Activated CD4-positive, alpha-beta T cell treated with anti-CD3 and anti-CD28 coated beads, Interleukin-2, amount 10 ng/mL, durations not matched to agents 7 days and 5 days (primary cell): ENCODE results near the gene HLF. TPM values are rescaled to one million over a fixed set of nuclear protein-coding genes. Genes with fewer than 3 reads are reported as not detected.

Source experiments
- CTCF ChIA-PET: fragments of 350-600 bp; sonication (Branson Sonifier 250); formaldehyde crosslinking; loops from one replicate; lab custom pipeline; 2021; ENCODE audit warnings: antibody characterized with exemption; lab: Charles Lee
- POLR2A ChIA-PET: fragments of 350-600 bp; sonication (Branson Sonifier 250); formaldehyde crosslinking; loops from one replicate; lab custom pipeline; 2021; ENCODE audit warnings: antibody characterized with exemption; lab: Charles Lee
- DNase-seq: peaks from one replicate; pipeline ENCODE4 v3.0.0-alpha.2; 2020
- H3K27ac Mint-ChIP-seq: one replicate; pipeline ENCODE4 v1.8.0; 2021; ENCODE audit warnings: mild to moderate bottlenecking, moderate library complexity, mixed read lengths
- H3K27me3 Mint-ChIP-seq: one replicate; pipeline ENCODE4 v1.8.0; 2021; ENCODE audit warnings: mixed read lengths
- H3K36me3 Mint-ChIP-seq: one replicate; pipeline ENCODE4 v1.8.0; 2021; ENCODE audit warnings: low read depth, mixed read lengths
- H3K4me1 Mint-ChIP-seq: one replicate; pipeline ENCODE4 v1.8.0; 2021; ENCODE audit warnings: mixed read lengths
- H3K4me3 Mint-ChIP-seq: one replicate; pipeline ENCODE4 v1.8.0; 2021; ENCODE audit warnings: mild to moderate bottlenecking, moderate library complexity, mixed read lengths
- H3K9me3 Mint-ChIP-seq: one replicate; pipeline ENCODE4 v1.8.0; 2021; ENCODE audit warnings: mixed read lengths
- total RNA-seq, 2 experiments: library from RNA; stranded (reverse); gene quantifications; one replicate each; pipeline ENCODE4 v1.2.3, GENCODE V29; 2021

Gene HLF
- total RNA-seq, 2 experiments from 2014 or later = 0.30 to 0.65 TPM

DNA sequence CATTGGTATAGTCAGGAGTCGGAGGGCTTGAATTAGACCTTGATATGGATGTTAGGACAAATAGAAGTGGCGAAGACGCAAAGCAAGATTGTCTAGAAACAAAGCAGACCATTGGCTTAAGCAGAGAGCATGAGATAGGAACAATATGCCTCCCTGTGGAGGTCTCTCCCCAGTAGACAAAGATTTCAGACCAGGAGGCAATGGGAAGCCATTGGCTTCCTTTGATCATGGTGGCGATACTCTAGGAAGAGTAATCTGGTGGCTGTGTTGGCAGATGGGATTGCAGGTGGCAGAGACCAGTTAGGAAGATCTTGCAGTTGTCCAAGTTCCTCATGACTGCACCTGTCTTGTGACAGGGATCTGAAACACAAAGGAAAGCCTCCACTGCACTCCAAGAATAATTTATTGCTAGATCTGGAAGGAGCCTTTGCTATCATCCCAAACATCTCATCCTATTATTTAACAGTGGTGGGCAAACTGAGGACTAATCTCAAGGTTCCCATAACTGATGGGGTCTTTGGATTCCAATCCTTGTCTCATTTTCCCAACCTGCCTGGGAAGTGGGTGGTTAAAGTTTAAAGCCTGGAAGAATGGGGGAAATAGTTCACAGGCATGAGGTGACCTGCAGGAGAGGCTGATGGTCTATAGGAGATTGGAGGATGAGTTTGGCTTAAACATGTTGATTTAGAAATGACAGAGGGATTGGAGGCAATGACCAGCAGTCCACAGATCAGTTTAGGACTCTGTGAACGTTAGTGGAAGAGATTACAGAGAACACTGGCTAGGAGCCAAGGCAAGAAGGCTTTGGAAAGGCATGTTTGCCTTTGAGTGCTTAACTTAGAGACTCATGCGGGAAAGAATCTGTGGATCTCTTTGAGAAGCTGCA is 37.0 kb downstream of the HLF start:
- DNase-seq = no peak
- Mint-ChIP-seq H3K4me1 (peaks cover 6% of the 10 kb centered on the region), H3K36me3 (no peaks in the 10 kb centered on the region), H3K9me3 (no peaks in the 10 kb centered on the region), H3K4me3 (no peak overlapping the region), H3K27me3 (peaks cover 3% of the 10 kb centered on the region), H3K27ac (no peak overlapping the region)
- ChIA-PET CTCF (no interaction called here), POLR2A (no interaction called here)

DNA sequence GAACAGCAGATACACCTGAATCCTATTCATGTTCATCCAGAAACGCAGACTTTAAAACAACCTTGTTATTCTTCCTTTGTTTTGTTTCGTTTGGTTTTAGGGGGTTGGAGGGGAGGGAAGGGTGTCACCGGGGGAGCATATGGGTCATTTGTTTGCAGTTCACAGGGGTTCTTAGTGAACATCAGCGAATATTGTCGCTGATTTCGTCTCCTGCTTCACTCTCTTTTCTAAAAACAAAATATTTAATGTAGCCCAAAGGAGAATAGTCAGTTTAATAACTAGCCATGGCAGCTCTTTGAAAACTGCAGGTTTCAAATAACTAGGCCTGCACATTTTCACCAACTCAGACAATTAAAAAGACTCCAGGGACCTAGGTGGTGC is 37.6 kb downstream of the HLF start:
- CTCF ChIA-PET = no interaction called here
- no peaks in the 10 kb centered on the region for H3K9me3 Mint-ChIP-seq
- H3K36me3 Mint-ChIP-seq = no peaks in the 10 kb centered on the region
- H3K27ac Mint-ChIP-seq = no peak overlapping the region
- POLR2A ChIA-PET = no interaction called here
- H3K27me3 Mint-ChIP-seq = peaks cover 3% of the 10 kb centered on the region
- peaks cover 6% of the 10 kb centered on the region for H3K4me1 Mint-ChIP-seq
- no peak overlapping the region for H3K4me3 Mint-ChIP-seq
- DNase-seq = no peak

- H3K27me3 Mint-ChIP-seq = peaks cover 3% of the 10 kb centered on the region
Measured at GRCh38 chr17:55303008-55303493, 38.3 kb downstream of the HLF start.

GRCh38 chr17:55303701-55304145 is 39.0 kb downstream of the HLF start:
- Mint-ChIP-seq H3K27ac (no peak overlapping the region), H3K4me3 (no peak overlapping the region), H3K36me3 (no peaks in the 10 kb centered on the region), H3K9me3 (no peaks in the 10 kb centered on the region), H3K27me3 (peaks cover 3% of the 10 kb centered on the region), H3K4me1 (peaks cover 6% of the 10 kb centered on the region)
- POLR2A ChIA-PET = no interaction called here
- CTCF ChIA-PET = interaction anchor here (0.7 to 3.3 kb wide), 7 partner anchors 10 to 310 kb away, joined by 3 to 16 read pairs (median 4); no protein-coding TSS in a partner anchor
- DNase-seq = no peak

More at GRCh38 chr17:55303008-55303493, 38.3 kb downstream of the HLF start:
- CTCF ChIA-PET = interaction anchor here (0.7 to 3.3 kb wide), 5 partner anchors 9 to 54 kb away, joined by 3 to 16 read pairs (median 4); no protein-coding TSS in a partner anchor
- POLR2A ChIA-PET = no interaction called here
- DNase-seq = no peak
- no peak overlapping the region for H3K4me3 Mint-ChIP-seq
- no peaks in the 10 kb centered on the region for H3K9me3 Mint-ChIP-seq
- H3K27ac Mint-ChIP-seq = no peak overlapping the region
- peaks cover 6% of the 10 kb centered on the region for H3K4me1 Mint-ChIP-seq
- H3K36me3 Mint-ChIP-seq = no peaks in the 10 kb centered on the region

- Mint-ChIP-seq H3K4me1 (peaks cover 6% of the 10 kb centered on the region), H3K27ac (no peak overlapping the region), H3K27me3 (peaks cover 1% of the 10 kb centered on the region), H3K4me3 (no peak overlapping the region), H3K9me3 (no peaks in the 10 kb centered on the region), H3K36me3 (no peaks in the 10 kb centered on the region)
- CTCF ChIA-PET = interaction anchor here (1.1 to 3.3 kb wide), 4 partner anchors 11 to 310 kb away, joined by 3 to 16 read pairs (median 6); no protein-coding TSS in a partner anchor
- POLR2A ChIA-PET = interaction anchor here (0.5 kb wide), 1 partner anchor 66 kb away, joined by 3 read pairs; no protein-coding TSS in a partner anchor
- DNase-seq = no peak
Measured at GRCh38 chr17:55304171-55304859, 39.6 kb downstream of the HLF start.

- H3K36me3 Mint-ChIP-seq = no peaks in the 10 kb centered on the region
- no peak overlapping the region for H3K27ac Mint-ChIP-seq
- no peaks in the 10 kb centered on the region for H3K9me3 Mint-ChIP-seq
- no peak for DNase-seq
- CTCF ChIA-PET = interaction anchor here (1.3 to 3.3 kb wide), 2 partner anchors 9 to 12 kb away, joined by 3 to 16 read pairs; no protein-coding TSS in a partner anchor
- H3K27me3 Mint-ChIP-seq = peaks cover 2% of the 10 kb centered on the region
- H3K4me3 Mint-ChIP-seq = no peak overlapping the region
- peaks cover 6% of the 10 kb centered on the region for H3K4me1 Mint-ChIP-seq
- POLR2A ChIA-PET = interaction anchor here (0.6 kb wide), 1 partner anchor 338 kb away, joined by 3 read pairs; no protein-coding TSS in a partner anchor
Measured at GRCh38 chr17:55305321-55306087, 40.7 kb downstream of the HLF start.

- DNase-seq = no peak
- ChIA-PET CTCF (no interaction called here), POLR2A (no interaction called here)
- H3K27ac Mint-ChIP-seq = no peak overlapping the region
- peaks cover 5% of the 10 kb centered on the region for H3K27me3 Mint-ChIP-seq
- H3K4me1 Mint-ChIP-seq = peaks cover 6% of the 10 kb centered on the region
- no peaks in the 10 kb centered on the region for H3K9me3 Mint-ChIP-seq
- H3K36me3 Mint-ChIP-seq = no peaks in the 10 kb centered on the region
- no peak overlapping the region for H3K4me3 Mint-ChIP-seq
Measured at GRCh38 chr17:55307879-55308278, 43.1 kb downstream of the HLF start.

- Mint-ChIP-seq H3K4me3 (no peak overlapping the region), H3K27me3 (peaks cover 11% of the 10 kb centered on the region), H3K9me3 (no peaks in the 10 kb centered on the region), H3K27ac (no peak overlapping the region), H3K4me1 (peaks cover 5% of the 10 kb centered on the region), H3K36me3 (no peaks in the 10 kb centered on the region)
- POLR2A ChIA-PET = interaction anchor here (0.6 kb wide), 1 partner anchor 216 kb away, joined by 3 read pairs; no protein-coding TSS in a partner anchor
- CTCF ChIA-PET = no interaction called here
- DNase-seq = no peak
Measured at GRCh38 chr17:55308613-55309391, 44.0 kb downstream of the HLF start.

- Mint-ChIP-seq H3K36me3 (no peaks in the 10 kb centered on the region), H3K27ac (no peak overlapping the region), H3K27me3 (peaks cover 11% of the 10 kb centered on the region), H3K4me1 (peaks cover 11% of the 10 kb centered on the region), H3K4me3 (no peak overlapping the region), H3K9me3 (no peaks in the 10 kb centered on the region)
- ChIA-PET CTCF (no interaction called here), POLR2A (no interaction called here)
- no peak for DNase-seq
Measured at GRCh38 chr17:55311767-55312375, 47.1 kb downstream of the HLF start.

DNA sequence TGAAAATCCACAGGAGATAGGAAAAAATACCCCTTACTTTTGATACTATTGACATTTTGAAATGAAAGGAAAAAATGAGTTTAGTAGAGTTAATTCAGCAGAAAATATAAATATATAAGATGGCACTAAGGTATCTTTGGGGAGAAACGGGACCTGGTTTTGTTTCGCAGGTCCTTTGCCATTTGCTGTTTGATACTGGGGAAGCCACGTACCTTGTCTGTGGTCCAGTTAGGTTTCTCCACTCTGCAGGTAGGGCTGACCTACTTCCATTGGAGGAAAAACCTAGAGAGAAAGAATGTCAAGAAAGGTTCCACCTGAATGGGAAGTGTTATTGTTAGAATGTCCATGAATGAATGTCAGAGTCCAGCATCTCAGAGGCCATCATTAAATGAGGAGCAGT is 48.1 kb downstream of the HLF start:
- H3K27ac Mint-ChIP-seq = no peak overlapping the region

DNA sequence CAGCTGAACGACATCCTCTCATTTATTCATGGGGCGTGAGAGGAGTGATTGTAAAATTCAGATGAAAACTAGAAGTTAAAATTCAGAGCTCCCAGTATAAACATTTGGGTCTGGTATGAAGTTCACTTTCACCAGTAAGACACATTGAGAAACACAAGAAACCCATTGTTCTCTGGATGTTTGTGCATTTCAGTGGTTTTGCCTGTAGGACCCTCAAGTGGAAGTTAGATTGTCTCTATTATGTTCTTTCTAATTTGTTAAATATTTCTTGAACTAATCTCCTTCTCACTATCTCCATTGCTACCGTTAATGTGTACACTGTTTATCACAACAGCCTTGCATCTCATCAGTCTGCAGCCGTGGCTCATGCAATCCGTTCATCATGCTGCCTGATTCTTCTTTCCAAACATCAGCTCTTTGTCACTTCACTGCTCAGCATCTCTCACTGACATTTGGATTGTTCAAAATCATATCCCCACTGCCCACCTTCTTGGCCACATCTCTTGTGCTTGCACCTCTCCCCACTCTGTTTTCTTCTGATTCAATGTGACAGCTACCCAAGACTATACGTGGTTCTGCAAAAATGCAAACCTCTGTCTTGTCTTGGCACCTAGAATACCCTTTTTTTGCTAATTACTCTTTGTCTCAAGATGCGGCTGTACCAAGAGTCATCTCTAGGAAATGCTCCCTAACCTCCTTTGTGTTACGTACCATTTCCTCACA is 49.5 kb downstream of the HLF start:
- ChIA-PET CTCF (interaction anchor here (1.0 to 2.7 kb wide), 3 partner anchors 11 to 34 kb away, joined by 3 to 10 read pairs (median 4); no protein-coding TSS in a partner anchor), POLR2A (no interaction called here)
- H3K27me3 Mint-ChIP-seq = peaks cover 10% of the 10 kb centered on the region
- H3K36me3 Mint-ChIP-seq = no peaks in the 10 kb centered on the region
- H3K27ac Mint-ChIP-seq = no peak overlapping the region
- peaks cover 11% of the 10 kb centered on the region for H3K4me1 Mint-ChIP-seq
- H3K9me3 Mint-ChIP-seq = no peaks in the 10 kb centered on the region
- DNase-seq = no peak
- H3K4me3 Mint-ChIP-seq = no peak overlapping the region

More for the DNA sequence above, 48.1 kb downstream of the HLF start:
- no peaks in the 10 kb centered on the region for H3K36me3 Mint-ChIP-seq
- peaks cover 11% of the 10 kb centered on the region for H3K4me1 Mint-ChIP-seq
- no peak for DNase-seq
- CTCF ChIA-PET = interaction anchor here (2.7 kb wide), 1 partner anchor 35 kb away, joined by 10 read pairs; no protein-coding TSS in a partner anchor
- no peaks in the 10 kb centered on the region for H3K9me3 Mint-ChIP-seq
- H3K4me3 Mint-ChIP-seq = no peak overlapping the region
- POLR2A ChIA-PET = no interaction called here
- H3K27me3 Mint-ChIP-seq = peaks cover 11% of the 10 kb centered on the region
